K562 (cell line): ENCODE measurements around the gene UBE2Q1. TPM values are rescaled to one million over a fixed set of nuclear protein-coding genes. Genes with fewer than 3 reads are reported as not detected.

ENCODE experiments used
- ARID4B ChIP-seq: sonication (generic); formaldehyde crosslinking; IDR thresholded peaks from 2 replicates; pipeline ENCODE4 v1.8.0; 2022; ENCODE audit warnings: mild to moderate bottlenecking, missing genetic modification reagents
- ATF1 ChIP-seq, 2 experiments: fragments of 450-650 bp in 1 of 2; IDR thresholded peaks; 2 replicates each; pipeline ENCODE4 v1.6.1; 2016; ENCODE audit warnings: missing compliant biosample characterization in 1 of 2, missing genetic modification characterization in 1 of 2
- ETV5 ChIP-seq: sonication (generic); formaldehyde crosslinking; IDR thresholded peaks from 2 replicates; pipeline ENCODE4 v1.4.0; 2020; ENCODE audit warnings: low read depth, mild to moderate bottlenecking, missing genetic modification reagents
- FOS ChIP-seq: IDR thresholded peaks from 3 replicates; pipeline ENCODE4 v1.6.1; 2011; ENCODE audit not compliant: insufficient read length; ENCODE audit errors: extremely low read depth
- HDGF ChIP-seq: fragments of 450-650 bp; IDR thresholded peaks from 2 replicates; pipeline ENCODE4 v1.6.1; 2016
- MAFK ChIP-seq: IDR thresholded peaks from 2 replicates; pipeline ENCODE4 v1.6.1; 2011; ENCODE audit warnings: low read length, improper control_type of control experiment
- MBD1 ChIP-seq: fragments of 250-450 bp; sonication (Bioruptor Pico); IDR thresholded peaks from 2 replicates; pipeline ENCODE4 v1.8.0; 2022; ENCODE audit warnings: inconsistent platforms
- SAFB2 ChIP-seq: fragments of 200-400 bp; formaldehyde crosslinking; IDR thresholded peaks from 2 replicates; pipeline ENCODE4 v1.6.1; 2018; ENCODE audit warnings: borderline replicate concordance, low read length, low read depth, moderate library complexity; ENCODE audit not compliant: severe bottlenecking
- TAF9B ChIP-seq: fragments of 450-650 bp; IDR thresholded peaks from 2 replicates; pipeline ENCODE4 v1.6.1; 2018; ENCODE audit warnings: mild to moderate bottlenecking; ENCODE audit not compliant: partially characterized antibody
- ZFP1 ChIP-seq: fragments of 450-650 bp; formaldehyde crosslinking; IDR thresholded peaks from 2 replicates; pipeline ENCODE4 v1.4.0; 2020; ENCODE audit warnings: mild to moderate bottlenecking, mixed read lengths
- polyA plus RNA-seq, 8 experiments: library from polyadenylated mRNA; depleted of rRNA in 4 of 8; stranded (reverse) in 5 of 8; unstranded in 3 of 8; fragments of >200 nt; fragmentation: Nextera tagmentation in 2 of 8; fragmentation: Illumina TruSeq in 1 of 8; extraction: Ambion mirVana in 2 of 8; extraction: Trizol in 1 of 8; gene quantifications; 2 replicates each; pipeline versions ENCODE4 v1.2.1 to v1.2.3, GENCODE V29; 2011 to 2014; ENCODE audit warnings: inconsistent platforms in 1 of 8, missing spikeins in 1 of 8
- total RNA-seq, 7 experiments: library from RNA; depleted of rRNA in 6 of 7; stranded (reverse); fragments of >200 nt in 6 of 7; fragmentation: Illumina TruSeq in 2 of 7; extraction: Trizol in 2 of 7; gene quantifications; 2 replicates each; pipeline versions ENCODE4 v1.2.1 to v1.2.3, GENCODE V29; 2011 to 2021; ENCODE audit warnings: low replicate concordance in 1 of 7
- TF ChIP-seq, protein P1 (sequence below): sonication (generic); formaldehyde crosslinking; IDR thresholded peaks from 2 replicates; pipeline ENCODE4 v1.5.0; 2020; ENCODE audit warnings: missing genetic modification reagents
- TF ChIP-seq, protein P2 (sequence below): fragments of 450-650 bp; IDR thresholded peaks from 2 replicates; pipeline ENCODE4 v1.7.0; 2016; ENCODE audit warnings: borderline replicate concordance
- TF ChIP-seq, protein P3 (sequence below): fragments of 250-450 bp; sonication (Bioruptor Pico); IDR thresholded peaks from 2 replicates; pipeline ENCODE4 v1.4.0; 2020; ENCODE audit warnings: mild to moderate bottlenecking, moderate library complexity, borderline replicate concordance

UBE2Q1 gene
- total and polyA plus RNA-seq, 9 of the 15 experiments (the other 6 are each of a cell fraction or from before 2014, with no cell fraction given), result 8.0 to 58.8 (median 27.6) TPM

DNA sequence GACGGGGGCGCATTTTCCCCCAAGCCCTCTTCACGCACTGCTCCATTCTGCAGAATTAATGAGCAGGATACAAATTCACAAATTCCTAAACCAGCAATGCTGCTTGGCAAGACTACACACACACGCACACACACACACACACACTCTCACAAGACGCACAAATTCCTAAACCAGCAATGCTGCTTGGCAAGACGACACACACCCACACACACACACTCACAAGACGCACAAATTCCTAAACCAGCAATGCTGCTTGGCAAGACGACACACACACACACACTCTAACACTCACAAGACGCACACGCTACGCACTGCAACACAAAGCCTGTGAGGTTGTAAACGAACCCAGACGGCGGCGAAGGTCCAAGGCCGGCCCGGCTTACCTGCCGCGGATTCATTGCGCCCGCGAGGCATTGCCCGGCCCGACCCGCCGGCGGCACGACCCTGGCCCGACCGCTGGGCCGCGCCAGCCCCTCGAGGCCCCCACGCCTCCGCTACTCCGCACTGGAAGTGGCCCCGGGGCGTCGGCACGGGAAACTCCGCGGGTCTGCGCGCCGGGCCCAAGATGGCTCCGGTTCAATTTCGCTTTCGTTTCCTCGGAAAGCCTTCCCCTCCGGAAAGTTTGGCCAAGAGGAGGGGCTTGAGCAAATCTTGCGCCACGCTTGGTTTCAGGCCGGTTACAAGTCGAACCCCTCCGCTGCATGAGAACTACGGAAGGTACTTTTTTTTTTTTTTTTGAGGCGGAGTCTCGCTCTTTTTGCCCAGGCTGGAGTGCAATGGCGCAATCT is 49.3 kb upstream of the UBE2Q1 start, which contains the start of gene ADAR (continued):
- TF ChIP-seq ARID4B (CRISPR knock-in tag) (peak; percentile 56; the same call in 1 of the 2 replicates), ATF1 (CRISPR knock-in tag; IDR thresholded peaks at IDR 0.05) (no peak), ATF1 (tag; IDR thresholded peaks at IDR 0.05) (peak; percentile 57), ZFP1 (CRISPR knock-in tag) (no peak), FOS (no peak), MBD1 (CRISPR knock-in tag) (no peak), SAFB2 (no peak), TAF9B (no peak), ETV5 (CRISPR knock-in tag) (0 out of 2 replicates have a peak, but pooled peaks have one; percentile 37), HDGF (0 out of 2 replicates have a peak, but pooled peaks have one; percentile 77), MAFK (no peak)
- TF ChIP-seq, protein P1, sequence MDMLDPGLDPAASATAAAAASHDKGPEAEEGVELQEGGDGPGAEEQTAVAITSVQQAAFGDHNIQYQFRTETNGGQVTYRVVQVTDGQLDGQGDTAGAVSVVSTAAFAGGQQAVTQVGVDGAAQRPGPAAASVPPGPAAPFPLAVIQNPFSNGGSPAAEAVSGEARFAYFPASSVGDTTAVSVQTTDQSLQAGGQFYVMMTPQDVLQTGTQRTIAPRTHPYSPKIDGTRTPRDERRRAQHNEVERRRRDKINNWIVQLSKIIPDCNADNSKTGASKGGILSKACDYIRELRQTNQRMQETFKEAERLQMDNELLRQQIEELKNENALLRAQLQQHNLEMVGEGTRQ (CRISPR knock-in tag), result no peak
- TF ChIP-seq, protein P2, sequence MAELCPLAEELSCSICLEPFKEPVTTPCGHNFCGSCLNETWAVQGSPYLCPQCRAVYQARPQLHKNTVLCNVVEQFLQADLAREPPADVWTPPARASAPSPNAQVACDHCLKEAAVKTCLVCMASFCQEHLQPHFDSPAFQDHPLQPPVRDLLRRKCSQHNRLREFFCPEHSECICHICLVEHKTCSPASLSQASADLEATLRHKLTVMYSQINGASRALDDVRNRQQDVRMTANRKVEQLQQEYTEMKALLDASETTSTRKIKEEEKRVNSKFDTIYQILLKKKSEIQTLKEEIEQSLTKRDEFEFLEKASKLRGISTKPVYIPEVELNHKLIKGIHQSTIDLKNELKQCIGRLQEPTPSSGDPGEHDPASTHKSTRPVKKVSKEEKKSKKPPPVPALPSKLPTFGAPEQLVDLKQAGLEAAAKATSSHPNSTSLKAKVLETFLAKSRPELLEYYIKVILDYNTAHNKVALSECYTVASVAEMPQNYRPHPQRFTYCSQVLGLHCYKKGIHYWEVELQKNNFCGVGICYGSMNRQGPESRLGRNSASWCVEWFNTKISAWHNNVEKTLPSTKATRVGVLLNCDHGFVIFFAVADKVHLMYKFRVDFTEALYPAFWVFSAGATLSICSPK, result 0 out of 2 replicates have a peak, but pooled peaks have one; percentile 59
- TF ChIP-seq, protein P3, sequence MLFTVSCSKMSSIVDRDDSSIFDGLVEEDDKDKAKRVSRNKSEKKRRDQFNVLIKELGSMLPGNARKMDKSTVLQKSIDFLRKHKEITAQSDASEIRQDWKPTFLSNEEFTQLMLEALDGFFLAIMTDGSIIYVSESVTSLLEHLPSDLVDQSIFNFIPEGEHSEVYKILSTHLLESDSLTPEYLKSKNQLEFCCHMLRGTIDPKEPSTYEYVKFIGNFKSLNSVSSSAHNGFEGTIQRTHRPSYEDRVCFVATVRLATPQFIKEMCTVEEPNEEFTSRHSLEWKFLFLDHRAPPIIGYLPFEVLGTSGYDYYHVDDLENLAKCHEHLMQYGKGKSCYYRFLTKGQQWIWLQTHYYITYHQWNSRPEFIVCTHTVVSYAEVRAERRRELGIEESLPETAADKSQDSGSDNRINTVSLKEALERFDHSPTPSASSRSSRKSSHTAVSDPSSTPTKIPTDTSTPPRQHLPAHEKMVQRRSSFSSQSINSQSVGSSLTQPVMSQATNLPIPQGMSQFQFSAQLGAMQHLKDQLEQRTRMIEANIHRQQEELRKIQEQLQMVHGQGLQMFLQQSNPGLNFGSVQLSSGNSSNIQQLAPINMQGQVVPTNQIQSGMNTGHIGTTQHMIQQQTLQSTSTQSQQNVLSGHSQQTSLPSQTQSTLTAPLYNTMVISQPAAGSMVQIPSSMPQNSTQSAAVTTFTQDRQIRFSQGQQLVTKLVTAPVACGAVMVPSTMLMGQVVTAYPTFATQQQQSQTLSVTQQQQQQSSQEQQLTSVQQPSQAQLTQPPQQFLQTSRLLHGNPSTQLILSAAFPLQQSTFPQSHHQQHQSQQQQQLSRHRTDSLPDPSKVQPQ, result no peak
